K562 (cell line): ENCODE data around the gene CDKN2D. TPM values are rescaled to one million over a fixed set of nuclear protein-coding genes. Genes with fewer than 3 reads are reported as not detected.

ENCODE experiments used
- BACH1 ChIP-seq: fragments of 200-800 bp; sonication (Bioruptor generic); IDR thresholded peaks from 2 replicates; pipeline ENCODE4 v1.6.1; 2016; ENCODE audit warnings: missing genetic modification characterization, missing compliant biosample characterization
- BMI1 ChIP-seq: fragments of 150-350 bp; IDR thresholded peaks from 2 replicates; pipeline ENCODE4 v1.6.1; 2014; ENCODE audit warnings: low read length
- CEBPG ChIP-seq, 3 experiments: fragments of 200-800 bp in 1 of 3; sonication (Bioruptor generic) in 1 of 3; sonication (generic) in 1 of 3; formaldehyde crosslinking in 1 of 3; IDR thresholded peaks in 2 of 3; conservative IDR thresholded peaks in 1 of 3; 2 replicates each; pipeline versions ENCODE4 v1.6.1 to v1.8.0; 2016 to 2022; ENCODE audit warnings: missing compliant biosample characterization in 2 of 3, missing genetic modification characterization in 2 of 3, mild to moderate bottlenecking in 1 of 3, missing genetic modification reagents in 1 of 3
- CGGBP1 ChIP-seq: fragments of 250-450 bp; sonication (Bioruptor Pico); IDR thresholded peaks from 2 replicates; pipeline ENCODE4 v1.9.0; 2021; ENCODE audit warnings: mild to moderate bottlenecking
- COPS2 ChIP-seq: fragments of 450-650 bp; conservative IDR thresholded peaks from 2 replicates; pipeline ENCODE4 v1.6.1; 2016; ENCODE audit warnings: mild to moderate bottlenecking, moderate library complexity
- CSDE1 ChIP-seq, 2 experiments: fragments of 450-650 bp; IDR thresholded peaks; 2 replicates each; pipeline ENCODE4 v1.6.1; 2016; ENCODE audit warnings: mild to moderate bottlenecking in 1 of 2
- ESRRB ChIP-seq: fragments of 250-450 bp; sonication (Bioruptor Pico); IDR thresholded peaks from 2 replicates; pipeline ENCODE4 v1.5.0; 2020; ENCODE audit warnings: mild to moderate bottlenecking, moderate library complexity, borderline replicate concordance
- ETV5 ChIP-seq: sonication (generic); formaldehyde crosslinking; IDR thresholded peaks from 2 replicates; pipeline ENCODE4 v1.4.0; 2020; ENCODE audit warnings: low read depth, mild to moderate bottlenecking, missing genetic modification reagents
- FOXA3 ChIP-seq, 2 experiments: fragments of 450-650 bp in 1 of 2; sonication (generic) in 1 of 2; formaldehyde crosslinking; IDR thresholded peaks in 1 of 2; conservative IDR thresholded peaks in 1 of 2; 2 replicates each; pipeline versions ENCODE4 v1.4.0 to v1.8.0; 2020 to 2022; ENCODE audit warnings: mild to moderate bottlenecking in 2 of 2, missing genetic modification reagents in 1 of 2
- GABPA ChIP-seq: fragments of 200-800 bp; sonication (Bioruptor generic); conservative IDR thresholded peaks from 2 replicates; pipeline ENCODE4 v1.6.1; 2016; ENCODE audit warnings: low read depth, missing genetic modification characterization, missing compliant biosample characterization
- GABPB1 ChIP-seq: sonication (generic); formaldehyde crosslinking; IDR thresholded peaks from 2 replicates; pipeline ENCODE4 v1.8.0; 2022; ENCODE audit warnings: mild to moderate bottlenecking, missing genetic modification reagents
- HES1 ChIP-seq: fragments of 450-650 bp; IDR thresholded peaks from 2 replicates; pipeline ENCODE4 v1.6.1; 2016; ENCODE audit warnings: low read depth, mild to moderate bottlenecking, moderate library complexity
- JUNB ChIP-seq: fragments of 450-650 bp; formaldehyde crosslinking; conservative IDR thresholded peaks from 2 replicates; pipeline ENCODE4 v1.4.0; 2020; ENCODE audit warnings: mild to moderate bottlenecking
- L3MBTL2 ChIP-seq: fragments of 450-650 bp; IDR thresholded peaks from 2 replicates; pipeline ENCODE4 v1.6.1; 2016; ENCODE audit warnings: mild to moderate bottlenecking, moderate library complexity
- LCOR ChIP-seq: sonication (generic); formaldehyde crosslinking; IDR thresholded peaks from 2 replicates; pipeline ENCODE4 v1.8.0; 2022; ENCODE audit warnings: mild to moderate bottlenecking, missing genetic modification reagents
- MXD1 ChIP-seq: fragments of 250-450 bp; sonication (Bioruptor Pico); IDR thresholded peaks from 2 replicates; pipeline ENCODE4 v1.8.0; 2021; ENCODE audit warnings: borderline replicate concordance, mild to moderate bottlenecking, moderate library complexity; ENCODE audit not compliant: poor library complexity, severe bottlenecking
- POLR2AphosphoS5 ChIP-seq: IDR thresholded peaks from 2 replicates; pipeline ENCODE4 v1.6.1; 2011; ENCODE audit warnings: mild to moderate bottlenecking, low read depth, low read length, moderate library complexity; ENCODE audit not compliant: control insufficient read depth, insufficient read depth
- RCOR1 ChIP-seq, 2 experiments: IDR thresholded peaks; 2 replicates each; pipeline ENCODE4 v1.6.1; 2012; ENCODE audit warnings: low read depth in 2 of 2, low read length in 2 of 2, borderline replicate concordance in 1 of 2, improper control_type of control experiment in 1 of 2
- TAL1 ChIP-seq: fragments of 450-650 bp; IDR thresholded peaks from 2 replicates; pipeline ENCODE4 v1.6.1; 2016; ENCODE audit warnings: mild to moderate bottlenecking
- TBL1XR1 ChIP-seq, 2 experiments: IDR thresholded peaks; 2 replicates each; pipeline ENCODE4 v1.6.1; 2012; ENCODE audit warnings: improper control_type of control experiment in 2 of 2, low read length in 2 of 2, mild to moderate bottlenecking in 1 of 2
- TRIM24 ChIP-seq, 2 experiments: fragments of 450-650 bp; IDR thresholded peaks; 2 replicates each; pipeline ENCODE4 v1.6.1; 2016
- ZMIZ1 ChIP-seq, 2 experiments: fragments of 150-350 bp in 1 of 2; IDR thresholded peaks; 2 replicates each; pipeline ENCODE4 v1.6.1; 2012 to 2016; ENCODE audit warnings: low read depth in 2 of 2, low read length in 2 of 2, mild to moderate bottlenecking in 1 of 2, moderate library complexity in 1 of 2
- polyA plus RNA-seq, 8 experiments: library from polyadenylated mRNA; depleted of rRNA in 4 of 8; stranded (reverse) in 5 of 8; unstranded in 3 of 8; fragments of >200 nt; fragmentation: Nextera tagmentation in 2 of 8; fragmentation: Illumina TruSeq in 1 of 8; extraction: Ambion mirVana in 2 of 8; extraction: Trizol in 1 of 8; gene quantifications; 2 replicates each; pipeline versions ENCODE4 v1.2.1 to v1.2.3, GENCODE V29; 2011 to 2014; ENCODE audit warnings: inconsistent platforms in 1 of 8, missing spikeins in 1 of 8
- total RNA-seq, 7 experiments: library from RNA; depleted of rRNA in 6 of 7; stranded (reverse); fragments of >200 nt in 6 of 7; fragmentation: Illumina TruSeq in 2 of 7; extraction: Trizol in 2 of 7; gene quantifications; 2 replicates each; pipeline versions ENCODE4 v1.2.1 to v1.2.3, GENCODE V29; 2011 to 2021; ENCODE audit warnings: low replicate concordance in 1 of 7

The CDKN2D gene
- total and polyA plus RNA-seq, 9 of the 15 experiments (the other 6 are each of a cell fraction or from before 2014, with no cell fraction given), result 0.41 to 8.2 (median 3.7) TPM

GRCh38 chr19:10568826-10569651 lies at the start of gene CDKN2D (continued):
- TF ChIP-seq CGGBP1 (0 out of 2 replicates have a peak, but pooled peaks have one; percentile 18), RCOR1 (IDR thresholded peaks at IDR 0.05; ENCODE audit: borderline replicate concordance in 1 of 2, low read depth in 2 of 2, low read length in 2 of 2) (peak; percentile 49 to 57; a peak in 2 of 4 replicates), TBL1XR1 (IDR thresholded peaks at IDR 0.05; ENCODE audit: low read length in 2 of 2) (peak in 1 of 2 experiments; percentile 30; a peak in 1 of 4 replicates), BACH1 (no peak), CSDE1 (IDR thresholded peaks at IDR 0.05) (peak in 1 of 2 experiments; percentile 69; a peak in 2 of 4 replicates), TAL1 (no peak), POLR2AphosphoS5 (0 out of 2 replicates have a peak, but pooled peaks have one; percentile 38), ETV5 (CRISPR knock-in tag) (0 out of 2 replicates have a peak, but pooled peaks have one; percentile 13), TRIM24 (IDR thresholded peaks at IDR 0.05) (peak; percentile 91 to 94), JUNB (no peak), GABPB1 (CRISPR knock-in tag) (peak; percentile 69; the same call in 1 of the 2 replicates), FOXA3 (CRISPR knock-in tag; conservative IDR thresholded peaks at IDR 0.05 in 1 of 2, IDR thresholded peaks at IDR 0.05 in 1 of 2) (0 out of 4 replicates have a peak, but pooled peaks of 1 of the 2 experiments have one; percentile 2), LCOR (CRISPR knock-in tag) (peak; percentile 94), ZMIZ1 (IDR thresholded peaks at IDR 0.05; ENCODE audit: low read depth in 2 of 2, low read length in 2 of 2) (no peak), L3MBTL2 (peak; percentile 92), CEBPG (CRISPR knock-in tag; IDR thresholded peaks at IDR 0.05) (peak; percentile 61), CEBPG (tag; conservative IDR thresholded peaks at IDR 0.05 in 1 of 2, IDR thresholded peaks at IDR 0.05 in 1 of 2) (no peak), ESRRB (no peak), COPS2 (no peak), HES1 (peak; percentile 48; the same call in 1 of the 2 replicates), MXD1 (peak; percentile 31), GABPA (tag) (peak; percentile 19; the same call in 1 of the 2 replicates), BMI1 (no peak)
